Endothelial cell of umbilical vein (primary cell): ENCODE measurements around the gene CHCHD3.

ENCODE experiments used
- GATA2 ChIP-seq: IDR thresholded peaks from 2 replicates; pipeline ENCODE4 v1.7.0; 2011; ENCODE audit warnings: low read depth, mild to moderate bottlenecking, moderate library complexity, mixed read lengths, low read length; ENCODE audit not compliant: insufficient read length, insufficient read depth
- TF ChIP-seq, protein P1 (sequence below), 2 donors: IDR thresholded peaks; 1 replicate in 1 of 2; 2 replicates in 1 of 2; pipeline ENCODE4 v1.5.1; 2011; ENCODE audit warnings: low read length in 2 of 2, mild to moderate bottlenecking in 2 of 2, moderate library complexity in 2 of 2, control low read depth in 1 of 2, inconsistent platforms in 1 of 2, low read depth in 1 of 2; ENCODE audit not compliant: insufficient read depth in 1 of 2; ENCODE audit errors: extremely low read depth in 1 of 2

DNA sequence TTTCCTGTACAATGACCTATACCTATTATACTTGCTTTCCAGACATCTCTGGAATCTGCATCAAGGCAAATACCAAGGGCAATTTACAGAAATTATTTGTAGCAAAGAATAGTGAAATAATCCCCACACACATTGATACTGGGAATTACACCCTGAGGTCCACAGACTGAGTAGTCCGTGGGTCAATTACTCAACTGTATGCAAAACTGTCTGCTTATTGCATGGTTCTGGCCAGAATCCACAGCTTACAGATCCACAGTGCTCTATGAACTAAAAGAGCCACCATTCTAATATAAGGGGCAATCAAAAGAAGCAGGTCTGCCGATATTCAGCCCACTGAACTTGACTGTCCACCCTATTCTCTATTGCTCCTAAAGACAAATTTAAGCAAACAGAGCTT is 5.7 kb downstream of the CHCHD3 start:
- no peak for TF ChIP-seq GATA2
- TF ChIP-seq, protein P1, sequence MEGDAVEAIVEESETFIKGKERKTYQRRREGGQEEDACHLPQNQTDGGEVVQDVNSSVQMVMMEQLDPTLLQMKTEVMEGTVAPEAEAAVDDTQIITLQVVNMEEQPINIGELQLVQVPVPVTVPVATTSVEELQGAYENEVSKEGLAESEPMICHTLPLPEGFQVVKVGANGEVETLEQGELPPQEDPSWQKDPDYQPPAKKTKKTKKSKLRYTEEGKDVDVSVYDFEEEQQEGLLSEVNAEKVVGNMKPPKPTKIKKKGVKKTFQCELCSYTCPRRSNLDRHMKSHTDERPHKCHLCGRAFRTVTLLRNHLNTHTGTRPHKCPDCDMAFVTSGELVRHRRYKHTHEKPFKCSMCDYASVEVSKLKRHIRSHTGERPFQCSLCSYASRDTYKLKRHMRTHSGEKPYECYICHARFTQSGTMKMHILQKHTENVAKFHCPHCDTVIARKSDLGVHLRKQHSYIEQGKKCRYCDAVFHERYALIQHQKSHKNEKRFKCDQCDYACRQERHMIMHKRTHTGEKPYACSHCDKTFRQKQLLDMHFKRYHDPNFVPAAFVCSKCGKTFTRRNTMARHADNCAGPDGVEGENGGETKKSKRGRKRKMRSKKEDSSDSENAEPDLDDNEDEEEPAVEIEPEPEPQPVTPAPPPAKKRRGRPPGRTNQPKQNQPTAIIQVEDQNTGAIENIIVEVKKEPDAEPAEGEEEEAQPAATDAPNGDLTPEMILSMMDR (IDR thresholded peaks at IDR 0.05; ENCODE audit: extremely low read depth in 1 of 2, insufficient read depth in 1 of 2, low read depth in 1 of 2, low read length in 2 of 2), result no peak
